HG02885 (cell line): ENCODE data around the gene CCDC187.
"Not testable (repeated sequence)": the region's sequence is repeated elsewhere in the genome, so short reads cannot be mapped to it uniquely, and the experiment has no call there.

ENCODE experiments used
- ATAC-seq: cut with Tn5 transposase; IDR thresholded peaks from one replicate; pipeline ENCODE4 v1.9.1; 2021; ENCODE audit warnings: mild to moderate bottlenecking; ENCODE audit not compliant: unreplicated experiment, poor library complexity

Gene CCDC187

DNA sequence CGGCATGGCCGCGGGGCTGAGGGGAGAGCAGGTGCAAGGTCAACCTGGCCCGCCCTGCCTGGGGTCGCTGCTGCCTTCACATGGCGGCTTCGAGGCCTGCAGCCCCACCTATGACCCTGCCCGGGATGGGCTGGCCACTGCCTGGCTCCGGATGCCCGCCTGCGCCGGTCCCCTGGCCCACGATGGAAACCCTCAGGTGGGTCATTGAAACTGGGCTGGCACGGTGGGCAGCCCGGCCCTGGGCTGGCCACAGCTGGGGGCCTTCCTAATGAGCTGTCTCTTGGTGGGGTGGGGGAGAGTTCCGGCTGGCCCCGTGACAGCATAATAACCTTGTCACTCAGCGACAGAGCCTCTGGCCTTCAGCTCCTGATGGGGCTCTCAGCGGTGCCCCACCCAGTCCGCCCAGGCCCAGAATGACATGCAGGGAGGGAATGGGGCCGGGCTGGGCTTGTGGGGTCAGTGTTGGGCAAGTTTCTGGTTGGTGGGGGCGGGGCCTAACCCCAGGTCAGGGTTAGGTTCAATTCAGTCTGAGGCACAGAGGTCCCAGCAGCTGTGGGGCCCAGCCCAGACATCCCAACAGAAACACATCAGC is at the start of gene CCDC187:
Gene CCDC187, minus strand, starts transcription at position 270 of the 592 bp plus-strand sequence. Its CDS starts 264 bp downstream, at position 6.
- no peak for ATAC-seq

- ATAC-seq = no peak
Measured at GRCh38 chr9:136353088-136353487, 49.2 kb upstream of the CCDC187 start.

DNA sequence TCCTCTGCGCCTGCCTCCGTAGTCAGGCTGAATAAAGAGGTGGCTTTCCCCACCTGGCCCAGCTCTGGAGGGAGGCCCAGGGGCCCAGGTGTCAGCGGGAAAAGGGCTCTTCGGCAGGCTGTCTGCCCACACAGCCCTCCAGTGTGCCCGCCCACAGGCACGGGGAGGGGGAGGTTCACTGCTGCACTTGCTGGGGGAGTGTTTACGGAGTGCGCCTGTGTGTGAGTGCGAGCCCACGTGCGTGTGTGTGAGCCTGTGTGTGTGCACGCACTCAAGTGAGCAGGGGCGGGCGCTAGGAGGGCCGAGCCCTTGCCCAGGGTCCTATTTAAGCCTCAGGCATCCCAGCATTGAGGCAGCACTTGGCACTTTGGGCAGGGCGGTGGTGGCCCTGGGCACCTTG is 48.8 kb upstream of the CCDC187 start:
- ATAC-seq = no peak

DNA sequence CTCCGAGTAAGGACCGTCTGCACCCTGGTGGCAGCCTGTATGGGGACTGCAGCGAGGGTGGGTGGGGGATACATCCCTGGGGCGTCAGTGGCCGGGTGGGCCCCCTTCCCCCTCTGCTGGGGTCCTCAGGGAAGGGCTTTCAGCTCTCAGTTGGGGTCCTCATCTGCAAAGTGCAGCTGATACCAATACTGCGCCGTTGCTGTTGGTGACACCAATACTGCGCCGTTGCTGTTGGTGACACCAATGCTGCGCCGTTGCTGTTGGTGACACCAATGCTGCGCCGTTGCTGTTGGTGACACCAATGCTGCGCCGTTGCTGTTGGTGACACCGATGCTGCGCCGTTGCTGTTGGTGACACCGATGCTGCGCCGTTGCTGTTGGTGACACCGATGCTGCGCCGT is 48.0 kb upstream of the CCDC187 start:
- ATAC-seq = not testable (repeated sequence)

DNA sequence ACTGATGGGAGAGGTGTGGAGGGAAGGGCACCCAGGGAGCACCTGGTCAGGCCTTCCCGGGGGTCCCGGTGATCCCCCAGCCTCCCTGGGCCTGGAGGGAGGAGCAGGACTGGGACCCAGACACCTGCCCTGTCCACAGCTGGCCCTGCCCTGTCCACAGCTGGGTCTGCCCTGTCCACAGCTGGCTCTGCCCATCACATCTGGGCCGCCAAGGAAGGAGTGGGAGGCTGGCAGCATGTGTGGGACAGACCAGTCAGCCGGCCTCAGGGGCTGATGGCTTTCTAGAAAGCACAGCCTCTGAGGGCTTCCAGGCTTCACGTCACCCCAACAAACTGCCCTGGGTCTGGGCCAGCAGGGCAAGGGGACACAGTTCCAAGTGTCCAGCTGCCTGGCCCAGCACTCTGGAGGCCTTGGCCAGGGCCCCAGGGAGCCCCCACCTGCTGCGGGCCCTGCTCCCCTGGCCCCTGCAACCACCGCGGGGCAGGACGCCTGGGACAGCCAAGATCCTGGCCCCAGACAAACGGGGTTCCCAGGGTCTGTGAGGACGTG is 47.4 kb upstream of the CCDC187 start:
- ATAC-seq = no peak

DNA sequence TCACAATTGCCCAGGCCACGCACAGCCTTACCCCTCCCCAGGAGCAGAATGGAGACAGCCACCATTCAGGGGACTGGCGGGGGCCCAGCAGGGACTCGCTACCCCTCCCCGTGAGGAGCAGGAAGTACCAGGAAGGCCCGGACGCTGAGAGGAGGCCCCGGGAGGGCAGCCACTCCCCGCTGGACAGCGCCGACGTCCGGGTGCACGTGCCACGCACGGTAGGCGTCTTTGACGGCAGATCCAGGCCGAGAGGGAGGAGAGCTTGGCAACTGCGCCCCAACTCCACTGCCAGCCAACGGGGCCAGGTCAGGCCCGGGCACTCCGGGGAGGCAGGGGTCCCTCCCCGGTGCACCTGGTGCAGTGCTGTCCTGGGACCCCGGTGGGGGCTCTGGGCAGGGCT is 45.7 kb upstream of the CCDC187 start:
- ATAC-seq = no peak

- no peak for ATAC-seq
Measured at GRCh38 chr9:136348691-136349090, 44.8 kb upstream of the CCDC187 start.

- ATAC-seq = no peak
Measured at GRCh38 chr9:136347472-136348256, 43.8 kb upstream of the CCDC187 start.

DNA sequence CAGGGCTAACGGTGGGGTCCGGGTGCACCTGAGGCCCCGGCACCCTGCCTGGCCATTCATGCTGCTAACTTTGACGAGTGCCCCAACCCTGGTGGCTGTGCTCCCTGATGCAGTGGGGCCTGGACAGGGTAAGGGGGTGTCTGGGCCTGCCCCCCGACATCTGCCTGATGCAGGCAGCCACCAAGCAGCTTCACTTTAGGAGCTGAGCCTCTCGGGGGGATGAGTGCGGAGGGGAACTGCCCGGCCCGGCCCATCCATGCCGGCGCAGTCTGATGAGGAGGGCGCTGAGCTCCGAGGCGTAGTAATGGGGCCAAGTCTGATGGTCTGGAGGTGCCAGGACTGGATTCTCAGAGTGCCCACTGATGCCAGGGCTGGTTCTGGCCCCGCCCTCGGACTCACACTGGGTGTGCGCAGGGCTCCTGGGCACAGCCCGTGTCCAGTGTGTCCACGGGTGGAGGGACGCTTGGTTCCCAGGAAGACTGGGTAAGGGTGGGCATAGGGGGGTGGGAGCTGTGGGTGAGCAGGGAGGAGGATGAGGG is 43.1 kb upstream of the CCDC187 start:
- ATAC-seq = no peak

- ATAC-seq = no peak
Measured at GRCh38 chr9:136346157-136346481, 42.2 kb upstream of the CCDC187 start.

DNA sequence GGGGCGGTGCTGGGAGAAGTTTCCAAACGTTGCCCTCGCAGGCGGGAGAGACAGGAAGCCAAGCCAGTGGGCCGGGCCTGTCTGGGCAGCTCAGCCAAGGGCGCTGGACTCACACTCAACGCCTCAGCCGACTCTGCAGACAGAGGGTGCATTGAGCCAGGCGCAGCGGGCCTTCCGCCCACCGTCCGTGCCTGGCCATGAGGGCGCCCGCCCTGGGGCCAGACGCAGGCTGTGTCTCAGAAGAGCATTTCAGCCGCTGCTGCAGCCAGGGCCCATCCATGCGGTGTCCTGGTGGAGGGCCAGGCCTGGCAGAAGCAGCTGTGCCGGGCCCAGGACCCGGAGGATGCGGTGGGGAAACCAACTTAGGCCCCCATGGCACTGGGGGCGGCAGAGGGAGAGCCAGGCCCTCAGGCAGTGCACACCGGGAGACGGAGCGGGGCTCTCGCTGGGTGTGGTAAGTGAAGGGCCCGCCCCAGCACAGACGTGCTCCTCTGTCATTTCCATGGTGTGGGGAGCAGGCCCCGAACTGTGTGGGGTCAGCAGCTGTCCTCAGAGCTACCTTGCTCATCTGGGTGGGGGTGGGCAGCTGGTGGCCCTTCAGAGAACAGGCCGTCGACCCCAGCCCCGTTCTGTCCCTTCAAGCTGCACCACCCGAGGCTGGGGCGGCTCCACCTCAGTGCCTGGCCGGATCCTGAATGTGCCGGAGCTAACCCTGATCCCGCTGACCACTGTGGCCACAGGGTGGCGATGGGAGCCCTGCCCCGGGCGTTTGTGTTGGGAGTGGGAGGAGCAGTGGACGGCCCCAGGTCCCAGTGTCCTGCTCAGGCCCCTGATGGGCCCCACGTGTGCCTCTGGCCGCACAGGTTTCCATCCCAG is 41.6 kb upstream of the CCDC187 start:
- no peak for ATAC-seq

GRCh38 chr9:136344544-136345280 is 40.8 kb upstream of the CCDC187 start:
- no peak for ATAC-seq

DNA sequence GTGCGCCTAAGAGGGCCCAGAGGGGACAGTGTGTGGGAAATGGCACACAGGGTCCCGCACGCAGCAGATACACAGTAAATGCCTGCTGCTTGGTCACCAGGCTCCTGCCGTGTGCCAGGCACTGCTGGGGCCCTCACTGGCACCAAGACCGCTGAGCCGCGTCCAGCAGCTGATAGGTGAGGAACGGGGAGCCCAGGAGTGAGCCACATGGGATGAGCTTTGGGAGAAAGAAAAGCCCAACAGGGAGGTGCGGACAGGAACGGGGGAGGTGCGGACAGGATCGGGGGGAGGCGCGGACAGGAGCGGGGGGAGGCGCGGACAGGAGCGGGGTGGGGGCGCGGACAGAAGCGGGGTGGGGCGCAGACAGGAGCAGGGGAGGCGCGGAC is 40.0 kb upstream of the CCDC187 start:
- no peak for ATAC-seq

GRCh38 chr9:136343121-136343883 is 39.4 kb upstream of the CCDC187 start:
- ATAC-seq = no peak

GRCh38 chr9:136342181-136343120 is 38.6 kb upstream of the CCDC187 start:
- ATAC-seq = no peak

- no peak for ATAC-seq
Measured at GRCh38 chr9:136341769-136342168, 37.9 kb upstream of the CCDC187 start.

DNA sequence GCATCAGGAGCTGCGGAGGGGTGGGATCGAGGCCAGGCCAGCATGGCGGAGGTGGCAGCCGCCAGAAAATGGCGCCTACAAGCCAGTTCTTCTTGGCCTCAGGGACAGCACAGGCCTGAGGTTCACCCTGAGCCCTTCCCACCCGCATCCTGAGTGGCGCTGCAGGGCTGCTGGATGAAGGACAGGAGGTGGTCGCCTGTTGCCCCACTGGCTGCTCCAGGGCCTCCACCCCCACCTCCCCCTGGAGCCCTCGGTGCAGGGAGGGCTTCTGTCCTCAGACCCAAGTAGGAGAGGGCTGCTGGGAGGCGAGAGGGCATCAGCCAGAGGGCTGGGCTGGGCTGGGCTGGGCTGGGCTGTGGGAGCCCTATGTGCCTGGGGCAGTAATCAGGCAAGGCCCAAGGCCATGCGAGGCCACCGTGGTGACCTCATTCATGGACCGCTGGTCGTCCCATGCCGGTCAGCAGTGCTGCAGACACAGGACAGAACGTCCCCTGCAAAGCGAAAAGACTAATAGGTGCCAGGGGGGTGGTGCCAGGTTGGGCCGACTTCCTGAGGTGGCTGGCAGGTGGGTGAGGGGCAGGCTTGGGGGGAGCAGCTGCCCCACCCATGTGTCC is 37.3 kb upstream of the CCDC187 start:
- ATAC-seq = no peak
